GM12878 (cell line): Measurements from ENCODE around the gene GRB10. TPM values are rescaled to one million over a fixed set of nuclear protein-coding genes. Genes with fewer than 3 reads are reported as not detected.

Experiments used
- ATAC-seq: fragments of 200-7000 bp; cut with Tn5 transposase; 3 replicates; pipeline ENCODE4 v1.9.1; 2020; ENCODE audit warnings: mild to moderate bottlenecking, moderate library complexity
- BruUV-seq: library from RNA; stranded (reverse); fragments of 400-500 nt; replicated peaks from 2 replicates; lab custom pipeline; 2021; lab: Mats Ljungman, UMichigan
- CTCF ChIA-PET: fragments of 300-600 bp; sonication (Branson Sonifier 250); formaldehyde crosslinking; extraction: SDS; loops from one replicate; lab custom pipeline; 2021; ENCODE audit warnings: inconsistent platforms; lab: Yijun Ruan, JAX
- POLR2A ChIA-PET: fragments of 350-600 bp; formaldehyde crosslinking; extraction: SDS; loops from one replicate; lab custom pipeline; 2021; ENCODE audit warnings: inconsistent platforms; lab: Charles Lee
- RAD21 ChIA-PET: fragments of 300-600 bp; sonication (Branson Sonifier 250); formaldehyde crosslinking; loops from one replicate; lab custom pipeline; 2023; ENCODE audit warnings: antibody characterized with exemption; ENCODE audit not compliant: unreplicated experiment; lab: Charles Lee
- SMC1A ChIA-PET: fragments of 300-600 bp; sonication (Branson Sonifier 250); formaldehyde crosslinking; loops from one replicate; lab custom pipeline; 2023; ENCODE audit not compliant: unreplicated experiment, uncharacterized antibody; lab: Charles Lee
- DNase-seq: peaks from one replicate; pipeline ENCODE4 v3.0.0-alpha.2; 2011; ENCODE audit warnings: low read depth, low spot score
- FAIRE-seq: peaks from 3 replicates; lab custom pipeline; 2011; peaks lifted over from hg19 to GRCh38; lab: Jason Lieb, UNC
- H2AFZ ChIP-seq: 2 replicates; pipeline ENCODE4 v1.6.0; 2011; ENCODE audit warnings: low read depth, low read length, control low read depth; ENCODE audit not compliant: control insufficient read depth
- H3K27ac ChIP-seq: 2 replicates; pipeline ENCODE4 v1.5.1; 2011; ENCODE audit warnings: control low read depth; ENCODE audit not compliant: control insufficient read depth, insufficient read depth
- H3K27me3 ChIP-seq, 2 experiments: replicated peaks in 1 of 2; 2 replicates each; pipeline versions ENCODE4 v1.6.0 to v1.6.1; 2011; ENCODE audit warnings: low read length in 1 of 2; ENCODE audit not compliant: control insufficient read depth in 2 of 2, insufficient read depth in 2 of 2
- H3K36me3 ChIP-seq, 2 experiments: 2 replicates each; pipeline ENCODE4 v1.5.1; 2011; ENCODE audit warnings: low read length in 1 of 2; ENCODE audit not compliant: control insufficient read depth in 2 of 2, insufficient read depth in 2 of 2
- H3K4me1 ChIP-seq: 2 replicates; pipeline ENCODE4 v1.6.1; 2011; ENCODE audit warnings: mild to moderate bottlenecking, low read length, moderate library complexity, mixed read lengths; ENCODE audit not compliant: control insufficient read depth, insufficient read depth
- H3K4me2 ChIP-seq: 2 replicates; pipeline ENCODE4 v1.6.0; 2011; ENCODE audit warnings: control low read depth; ENCODE audit not compliant: control insufficient read depth, insufficient read depth
- H3K4me3 ChIP-seq: fragments of 200-600 bp; sonication (generic); 2 replicates; pipeline ENCODE4 v1.5.1; 2016
- H3K79me2 ChIP-seq: 2 replicates; pipeline ENCODE4 v1.6.0; 2011; ENCODE audit warnings: low read length; ENCODE audit not compliant: control insufficient read depth, insufficient read depth
- H3K9ac ChIP-seq: 2 replicates; pipeline ENCODE4 v1.8.0; 2011; ENCODE audit warnings: low read length, control low read depth, mixed read lengths; ENCODE audit not compliant: control insufficient read depth, insufficient read depth
- H3K9me3 ChIP-seq: replicated peaks from 3 replicates; pipeline ENCODE4 v1.5.1; 2011; ENCODE audit warnings: mild to moderate bottlenecking, low read length; ENCODE audit not compliant: control insufficient read depth, insufficient read depth
- H4K20me1 ChIP-seq: 2 replicates; pipeline ENCODE4 v1.6.0; 2011; ENCODE audit not compliant: control insufficient read depth, insufficient read depth
- CBX3 ChIP-seq: fragments of 200-600 bp; sonication (generic); IDR thresholded peaks from 2 replicates; pipeline ENCODE4 v1.6.1; 2016; ENCODE audit warnings: low read depth, borderline replicate concordance
- ESRRA ChIP-seq: IDR thresholded peaks from 2 replicates; pipeline ENCODE4 v1.6.1; 2012; ENCODE audit warnings: mild to moderate bottlenecking, low read length, improper control_type of control experiment
- HDAC6 ChIP-seq: fragments of 200-600 bp; sonication (generic); IDR thresholded peaks from one replicate; pipeline ENCODE4 v1.8.0; 2017; ENCODE audit warnings: antibody characterized with exemption; ENCODE audit not compliant: unreplicated experiment
- JUND ChIP-seq: IDR thresholded peaks from 2 replicates; pipeline ENCODE4 v1.6.1; 2012; ENCODE audit warnings: low read depth, mild to moderate bottlenecking, low read length, improper control_type of control experiment, moderate library complexity
- MXI1 ChIP-seq: fragments of 150-350 bp; IDR thresholded peaks from 2 replicates; pipeline ENCODE4 v1.6.1; 2011; ENCODE audit warnings: low read depth, mild to moderate bottlenecking, inconsistent platforms, low read length, improper control_type of control experiment
- RBBP5 ChIP-seq: fragments of 200-600 bp; sonication (generic); conservative IDR thresholded peaks from 2 replicates; pipeline ENCODE4 v1.6.1; 2016
- STAT1 ChIP-seq: fragments of 450-650 bp; conservative IDR thresholded peaks from 2 replicates; pipeline ENCODE4 v1.6.1; 2014; ENCODE audit warnings: antibody characterized with exemption, mild to moderate bottlenecking
- STAT3 ChIP-seq: IDR thresholded peaks from 2 replicates; pipeline ENCODE4 v1.6.1; 2011; ENCODE audit warnings: low read depth, low read length, improper control_type of control experiment
- TAF1 ChIP-seq: IDR thresholded peaks from 2 replicates; pipeline ENCODE4 v1.6.1; 2011; ENCODE audit warnings: mild to moderate bottlenecking, low read depth, low read length, borderline replicate concordance
- ZNF207 ChIP-seq: fragments of 450-650 bp; IDR thresholded peaks from 2 replicates; pipeline ENCODE4 v1.6.1; 2014; ENCODE audit warnings: antibody characterized with exemption, mild to moderate bottlenecking, borderline replicate concordance
- ZNF384 ChIP-seq: IDR thresholded peaks from 2 replicates; pipeline ENCODE4 v1.6.1; 2012; ENCODE audit warnings: low read depth, mild to moderate bottlenecking, low read length, improper control_type of control experiment, borderline replicate concordance
- ZNF622 ChIP-seq: fragments of 450-650 bp; IDR thresholded peaks from 2 replicates; pipeline ENCODE4 v1.6.1; 2017; ENCODE audit warnings: mild to moderate bottlenecking, inconsistent platforms
- WGBS: methylation state at CpG from one replicate; pipeline ENCODE4 v1.1.6; 2016; ENCODE audit warnings: low lambda C conversion rate; ENCODE audit not compliant: insufficient replicate concordance, insufficient coverage; ENCODE audit errors: missing lambda C conversion rate; 5-methylcytosine and 5-hydroxymethylcytosine counted together
- in situ Hi-C: fragments of 300-500 bp; cut with MboI; formaldehyde crosslinking; loops from 9 replicates; pipeline ENCODE4 v1.14.3; 2018; ENCODE audit warnings: mixed read lengths
- intact Hi-C: fragments of 100-400 bp; cut with micrococcal nuclease; formaldehyde crosslinking; loops from one replicate; pipeline ENCODE4 v1.14.2; 2022; ENCODE audit not compliant: unreplicated experiment
- polyA plus RNA-seq, 11 experiments: library from polyadenylated mRNA; depleted of rRNA in 4 of 11; unstranded in 6 of 11; stranded (reverse) in 5 of 11; fragments of >200 nt; fragmentation: Nextera tagmentation in 4 of 11; fragmentation: Illumina TruSeq in 1 of 11; extraction: Ambion mirVana in 4 of 11; extraction: Trizol in 1 of 11; gene quantifications; 1 replicate in 1 of 11; 2 replicates in 10 of 11; pipeline versions ENCODE4 v1.2.1 to v1.2.3, GENCODE V29; 2011 to 2016; ENCODE audit warnings: inconsistent platforms in 2 of 11, missing spikeins in 2 of 11, low read depth in 1 of 11
- total RNA-seq, 4 experiments: library from RNA; depleted of rRNA in 3 of 4; stranded (reverse); fragments of >200 nt in 3 of 4; fragmentation: Illumina TruSeq in 1 of 4; extraction: Trizol in 1 of 4; gene quantifications; 2 replicates each; pipeline versions ENCODE4 v1.2.1 to v1.2.3, GENCODE V29; 2013 to 2021
- TF ChIP-seq, protein P1 (sequence below): IDR thresholded peaks from 2 replicates; pipeline ENCODE4 v1.6.1; 2011; ENCODE audit warnings: borderline replicate concordance, low read depth, mild to moderate bottlenecking, moderate library complexity, mixed read lengths, low read length; ENCODE audit not compliant: insufficient read depth; ENCODE audit errors: extremely low read length
- TF ChIP-seq, protein P2 (sequence below): fragments of 450-650 bp; IDR thresholded peaks from 2 replicates; pipeline ENCODE4 v1.6.1; 2017; ENCODE audit warnings: low read depth, mild to moderate bottlenecking, moderate library complexity
- TF ChIP-seq, protein P3 (sequence below): fragments of 150-350 bp; IDR thresholded peaks from 2 replicates; pipeline ENCODE4 v1.6.1; 2014; ENCODE audit warnings: mild to moderate bottlenecking, low read depth, low read length
- TF ChIP-seq, protein P4 (sequence below): IDR thresholded peaks from 2 replicates; pipeline ENCODE4 v1.6.1; 2012; ENCODE audit warnings: low read depth, low read length, improper control_type of control experiment

GRB10 gene
- total and polyA plus RNA-seq, 10 of the 15 experiments (the other 5 are each of a cell fraction or from before 2014, with no cell fraction given), result 0.04 to 0.33 TPM; not detected in 8

DNA sequence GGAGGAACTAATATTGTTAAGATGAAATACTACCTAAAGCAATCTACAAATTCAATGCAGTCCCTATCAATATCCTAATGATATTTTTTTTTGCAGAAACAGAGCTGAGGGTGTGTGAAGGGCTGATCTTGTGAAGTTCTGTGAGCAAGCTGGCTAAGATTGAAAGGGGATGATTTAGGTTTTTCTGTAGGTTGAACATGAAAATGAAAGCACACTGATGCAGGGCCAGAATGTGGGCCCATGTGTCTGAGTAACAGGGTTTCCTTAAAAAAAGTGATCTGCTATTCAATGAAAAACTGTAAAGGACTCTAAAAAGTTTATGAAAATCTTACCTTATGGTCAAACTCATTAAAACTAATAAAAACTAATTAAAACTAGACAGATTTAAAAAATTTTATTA is 47.4 kb downstream of the GRB10 start:
- no peak for FAIRE-seq

DNA sequence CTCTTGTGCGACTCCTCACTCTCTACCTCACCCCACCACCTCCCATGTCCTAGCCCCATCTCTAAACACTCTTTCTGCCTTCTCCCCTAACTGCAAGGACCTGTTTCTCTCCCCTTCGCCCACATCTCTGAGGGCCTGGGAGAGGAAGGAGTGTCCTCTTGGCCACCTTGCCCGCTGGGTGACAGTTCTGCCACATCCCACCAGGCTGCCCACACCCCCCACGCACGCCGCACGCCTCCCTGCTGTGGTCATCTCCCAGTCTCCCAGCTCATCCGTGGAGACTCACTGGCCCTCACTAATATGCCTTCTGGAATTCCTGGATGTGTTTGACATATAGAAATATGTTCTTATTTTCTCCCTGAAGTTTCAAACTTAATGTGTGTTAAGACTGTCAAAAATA is 48.5 kb downstream of the GRB10 start:
- Histone ChIP-seq H3K4me2 (no peak overlapping the region), H2AFZ (no peak overlapping the region), H3K9me3 (no peaks in the 10 kb centered on the region), H3K36me3 (no peaks in the 10 kb centered on the region), H3K9ac (no peak overlapping the region), H3K4me1 (no peaks in the 10 kb centered on the region), H3K4me3 (no peak overlapping the region), H3K27me3 (peaks cover 0 to 7% of the 10 kb centered on the region in 2 experiments; a peak in 2 of 4 replicates), H3K27ac (no peak overlapping the region), H4K20me1 (no peaks in the 10 kb centered on the region), H3K79me2 (no peaks in the 10 kb centered on the region)
- DNase-seq (no peak), ATAC-seq (no peak), FAIRE-seq (no peak)
- intact Hi-C loops, result no loop called here
- ChIA-PET SMC1A (no interaction called here), RAD21 (no interaction called here), CTCF (no interaction called here), POLR2A (no interaction called here)
- in situ Hi-C loops, result no loop called here
- no TSS peak for BruUV-seq
- WGBS, result 27% methylated on average over 8 of the region's 8 CpGs
- TF ChIP-seq ZNF384 (no peak), STAT1 (no peak), ZNF622 (no peak), HDAC6 (no peak), ESRRA (no peak), MXI1 (no peak)
- TF ChIP-seq, protein P1, sequence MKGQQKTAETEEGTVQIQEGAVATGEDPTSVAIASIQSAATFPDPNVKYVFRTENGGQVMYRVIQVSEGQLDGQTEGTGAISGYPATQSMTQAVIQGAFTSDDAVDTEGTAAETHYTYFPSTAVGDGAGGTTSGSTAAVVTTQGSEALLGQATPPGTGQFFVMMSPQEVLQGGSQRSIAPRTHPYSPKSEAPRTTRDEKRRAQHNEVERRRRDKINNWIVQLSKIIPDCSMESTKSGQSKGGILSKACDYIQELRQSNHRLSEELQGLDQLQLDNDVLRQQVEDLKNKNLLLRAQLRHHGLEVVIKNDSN, result no peak
- TF ChIP-seq, protein P2, sequence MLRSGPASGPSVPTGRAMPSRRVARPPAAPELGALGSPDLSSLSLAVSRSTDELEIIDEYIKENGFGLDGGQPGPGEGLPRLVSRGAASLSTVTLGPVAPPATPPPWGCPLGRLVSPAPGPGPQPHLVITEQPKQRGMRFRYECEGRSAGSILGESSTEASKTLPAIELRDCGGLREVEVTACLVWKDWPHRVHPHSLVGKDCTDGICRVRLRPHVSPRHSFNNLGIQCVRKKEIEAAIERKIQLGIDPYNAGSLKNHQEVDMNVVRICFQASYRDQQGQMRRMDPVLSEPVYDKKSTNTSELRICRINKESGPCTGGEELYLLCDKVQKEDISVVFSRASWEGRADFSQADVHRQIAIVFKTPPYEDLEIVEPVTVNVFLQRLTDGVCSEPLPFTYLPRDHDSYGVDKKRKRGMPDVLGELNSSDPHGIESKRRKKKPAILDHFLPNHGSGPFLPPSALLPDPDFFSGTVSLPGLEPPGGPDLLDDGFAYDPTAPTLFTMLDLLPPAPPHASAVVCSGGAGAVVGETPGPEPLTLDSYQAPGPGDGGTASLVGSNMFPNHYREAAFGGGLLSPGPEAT, result no peak
- TF ChIP-seq, protein P3, sequence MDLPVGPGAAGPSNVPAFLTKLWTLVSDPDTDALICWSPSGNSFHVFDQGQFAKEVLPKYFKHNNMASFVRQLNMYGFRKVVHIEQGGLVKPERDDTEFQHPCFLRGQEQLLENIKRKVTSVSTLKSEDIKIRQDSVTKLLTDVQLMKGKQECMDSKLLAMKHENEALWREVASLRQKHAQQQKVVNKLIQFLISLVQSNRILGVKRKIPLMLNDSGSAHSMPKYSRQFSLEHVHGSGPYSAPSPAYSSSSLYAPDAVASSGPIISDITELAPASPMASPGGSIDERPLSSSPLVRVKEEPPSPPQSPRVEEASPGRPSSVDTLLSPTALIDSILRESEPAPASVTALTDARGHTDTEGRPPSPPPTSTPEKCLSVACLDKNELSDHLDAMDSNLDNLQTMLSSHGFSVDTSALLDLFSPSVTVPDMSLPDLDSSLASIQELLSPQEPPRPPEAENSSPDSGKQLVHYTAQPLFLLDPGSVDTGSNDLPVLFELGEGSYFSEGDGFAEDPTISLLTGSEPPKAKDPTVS, result no peak

More for the DNA sequence above, 47.4 kb downstream of the GRB10 start:
- BruUV-seq, result no TSS peak
- no peak overlapping the region for H3K4me2 ChIP-seq
- H3K36me3 ChIP-seq, result no peaks in the 10 kb centered on the region
- no peaks in the 10 kb centered on the region for H3K79me2 ChIP-seq
- in situ Hi-C loops, result no loop called here
- TF ChIP-seq JUND (no peak), CBX3 (no peak), RBBP5 (no peak), ZNF207 (no peak), STAT3 (no peak), TAF1 (no peak)
- TF ChIP-seq, protein P4, sequence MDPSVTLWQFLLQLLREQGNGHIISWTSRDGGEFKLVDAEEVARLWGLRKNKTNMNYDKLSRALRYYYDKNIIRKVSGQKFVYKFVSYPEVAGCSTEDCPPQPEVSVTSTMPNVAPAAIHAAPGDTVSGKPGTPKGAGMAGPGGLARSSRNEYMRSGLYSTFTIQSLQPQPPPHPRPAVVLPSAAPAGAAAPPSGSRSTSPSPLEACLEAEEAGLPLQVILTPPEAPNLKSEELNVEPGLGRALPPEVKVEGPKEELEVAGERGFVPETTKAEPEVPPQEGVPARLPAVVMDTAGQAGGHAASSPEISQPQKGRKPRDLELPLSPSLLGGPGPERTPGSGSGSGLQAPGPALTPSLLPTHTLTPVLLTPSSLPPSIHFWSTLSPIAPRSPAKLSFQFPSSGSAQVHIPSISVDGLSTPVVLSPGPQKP, result no peak
- no peak overlapping the region for H2AFZ ChIP-seq
- POLR2A ChIA-PET, result no interaction called here
- no peak overlapping the region for H3K9ac ChIP-seq
- no peak overlapping the region for H3K4me3 ChIP-seq
- intact Hi-C loops, result no loop called here
- H3K27ac ChIP-seq, result no peak overlapping the region
- no peaks in the 10 kb centered on the region for H3K4me1 ChIP-seq
- H3K27me3 ChIP-seq, result peaks cover 0 to 7% of the 10 kb centered on the region in 2 experiments; a peak in 2 of 4 replicates
- H4K20me1 ChIP-seq, result no peaks in the 10 kb centered on the region
- SMC1A ChIA-PET, result no interaction called here
- RAD21 ChIA-PET, result no interaction called here
- H3K9me3 ChIP-seq, result no peaks in the 10 kb centered on the region
- no peak for DNase-seq
- ATAC-seq, result no peak
- CTCF ChIA-PET, result no interaction called here
